Chondrocyte (in vitro differentiated cells): ENCODE data around the gene TP53I11. TPM values are rescaled to one million over a fixed set of nuclear protein-coding genes. Genes with fewer than 3 reads are reported as not detected.

Experiments
- DNase-seq: peaks from one replicate; pipeline ENCODE4 v3.0.0; 2021; ENCODE audit warnings: mixed read lengths, low spot score
- H3K27ac Mint-ChIP-seq: one replicate; pipeline ENCODE4 v1.8.0; 2021; ENCODE audit warnings: mild to moderate bottlenecking, moderate library complexity, mixed read lengths; ENCODE audit not compliant: unreplicated experiment
- H3K27me3 Mint-ChIP-seq: 2 replicates; pipeline ENCODE4 v1.8.0; 2021; ENCODE audit warnings: low read depth, mixed read lengths
- H3K36me3 Mint-ChIP-seq: 2 replicates; pipeline ENCODE4 v1.8.0; 2021; ENCODE audit warnings: low read depth, mixed read lengths
- H3K4me1 Mint-ChIP-seq: 2 replicates; pipeline ENCODE4 v1.8.0; 2021; ENCODE audit warnings: low read depth, mild to moderate bottlenecking, mixed read lengths
- H3K4me3 Mint-ChIP-seq: one replicate; pipeline ENCODE4 v1.8.0; 2021; ENCODE audit warnings: mild to moderate bottlenecking, moderate library complexity, mixed read lengths; ENCODE audit not compliant: unreplicated experiment
- H3K9me3 Mint-ChIP-seq: 2 replicates; pipeline ENCODE4 v1.8.0; 2021; ENCODE audit warnings: low read depth, mixed read lengths
- total RNA-seq: library from RNA; stranded (reverse); gene quantifications from 3 replicates; pipeline ENCODE4 v1.2.1, GENCODE V29; 2021
- TF ChIP-seq, protein P1 (sequence below): fragments of 200-600 bp; sonication (generic); IDR thresholded peaks from 2 replicates; pipeline ENCODE4 v1.5.0; 2021; ENCODE audit warnings: antibody characterized with exemption, mild to moderate bottlenecking, moderate library complexity

Gene TP53I11
- total RNA-seq, 1 donor from 2014 or later, result 97.5 TPM

DNA sequence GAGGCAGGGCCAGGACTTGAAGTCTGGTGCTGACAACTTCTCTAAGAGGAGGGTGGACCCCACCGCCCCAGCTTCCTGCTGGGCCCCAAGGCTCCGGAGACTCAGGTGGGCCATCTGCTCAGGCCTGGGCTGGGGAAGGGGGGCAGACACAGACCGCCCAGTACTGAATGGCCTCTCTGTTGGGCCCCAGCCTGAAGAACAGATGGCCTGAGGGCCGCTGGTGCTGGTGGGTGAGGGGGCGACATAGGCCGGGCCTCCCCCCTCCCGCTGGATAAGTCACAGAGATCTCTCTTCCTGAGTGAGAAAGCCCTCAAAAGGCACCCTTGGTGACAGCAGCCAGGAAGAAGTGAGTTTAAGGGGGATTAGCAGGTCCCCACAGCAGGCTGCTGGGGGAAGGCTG is 12.5 kb upstream of the TP53I11 start:
- no peak for DNase-seq
- Mint-ChIP-seq H3K4me1 (no peaks in the 10 kb centered on the region), H3K4me3 (no peak overlapping the region), H3K9me3 (no peaks in the 10 kb centered on the region), H3K27me3 (no peaks in the 10 kb centered on the region), H3K36me3 (no peaks in the 10 kb centered on the region), H3K27ac (no peak overlapping the region)
- TF ChIP-seq, protein P1, sequence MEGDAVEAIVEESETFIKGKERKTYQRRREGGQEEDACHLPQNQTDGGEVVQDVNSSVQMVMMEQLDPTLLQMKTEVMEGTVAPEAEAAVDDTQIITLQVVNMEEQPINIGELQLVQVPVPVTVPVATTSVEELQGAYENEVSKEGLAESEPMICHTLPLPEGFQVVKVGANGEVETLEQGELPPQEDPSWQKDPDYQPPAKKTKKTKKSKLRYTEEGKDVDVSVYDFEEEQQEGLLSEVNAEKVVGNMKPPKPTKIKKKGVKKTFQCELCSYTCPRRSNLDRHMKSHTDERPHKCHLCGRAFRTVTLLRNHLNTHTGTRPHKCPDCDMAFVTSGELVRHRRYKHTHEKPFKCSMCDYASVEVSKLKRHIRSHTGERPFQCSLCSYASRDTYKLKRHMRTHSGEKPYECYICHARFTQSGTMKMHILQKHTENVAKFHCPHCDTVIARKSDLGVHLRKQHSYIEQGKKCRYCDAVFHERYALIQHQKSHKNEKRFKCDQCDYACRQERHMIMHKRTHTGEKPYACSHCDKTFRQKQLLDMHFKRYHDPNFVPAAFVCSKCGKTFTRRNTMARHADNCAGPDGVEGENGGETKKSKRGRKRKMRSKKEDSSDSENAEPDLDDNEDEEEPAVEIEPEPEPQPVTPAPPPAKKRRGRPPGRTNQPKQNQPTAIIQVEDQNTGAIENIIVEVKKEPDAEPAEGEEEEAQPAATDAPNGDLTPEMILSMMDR, result no peak

DNA sequence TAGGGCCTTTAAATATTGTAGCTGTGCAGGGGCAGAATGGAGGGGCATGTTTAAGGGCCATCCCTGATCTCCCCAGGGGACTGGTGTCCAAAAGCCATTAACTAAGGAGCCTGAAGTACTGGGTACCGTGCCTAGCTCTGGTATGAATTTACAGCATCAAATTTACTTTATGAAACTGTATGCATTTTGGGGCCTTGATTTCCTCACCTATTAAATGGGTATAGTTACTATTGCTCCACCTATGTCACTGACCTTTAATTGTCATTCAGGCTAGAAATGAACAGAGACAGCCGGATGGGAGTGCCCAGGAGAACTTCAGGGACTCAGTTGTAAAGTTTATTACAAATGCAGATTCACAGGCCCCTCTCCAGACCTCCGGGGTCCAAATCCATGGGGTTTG is 11.8 kb upstream of the TP53I11 start:
- no peaks in the 10 kb centered on the region for H3K36me3 Mint-ChIP-seq
- no peak overlapping the region for H3K4me3 Mint-ChIP-seq
- TF ChIP-seq, protein P1, result no peak
- no peaks in the 10 kb centered on the region for H3K9me3 Mint-ChIP-seq
- no peak for DNase-seq
- H3K27ac Mint-ChIP-seq, result no peak overlapping the region
- no peaks in the 10 kb centered on the region for H3K27me3 Mint-ChIP-seq
- no peaks in the 10 kb centered on the region for H3K4me1 Mint-ChIP-seq

GRCh38 chr11:44960200-44960845 is 9.6 kb upstream of the TP53I11 start:
- no peaks in the 10 kb centered on the region for H3K36me3 Mint-ChIP-seq
- peaks cover 4% of the 10 kb centered on the region for H3K27me3 Mint-ChIP-seq
- TF ChIP-seq, protein P1, result no peak
- no peak overlapping the region for H3K27ac Mint-ChIP-seq
- H3K9me3 Mint-ChIP-seq, result no peaks in the 10 kb centered on the region
- no peak overlapping the region for H3K4me3 Mint-ChIP-seq
- no peak for DNase-seq
- peaks cover 3% of the 10 kb centered on the region for H3K4me1 Mint-ChIP-seq

- Mint-ChIP-seq H3K36me3 (no peaks in the 10 kb centered on the region), H3K4me3 (no peak overlapping the region), H3K4me1 (peaks cover 16% of the 10 kb centered on the region), H3K9me3 (no peaks in the 10 kb centered on the region), H3K27me3 (peaks cover 4% of the 10 kb centered on the region), H3K27ac (no peak overlapping the region)
- no peak for DNase-seq
- TF ChIP-seq, protein P1, result no peak
These were observed 8.4 kb upstream of the TP53I11 start for GRCh38 chr11:44959064-44959463.

- no peaks in the 10 kb centered on the region for H3K36me3 Mint-ChIP-seq
- H3K4me3 Mint-ChIP-seq, result no peak overlapping the region
- TF ChIP-seq, protein P1, result no peak
- H3K27me3 Mint-ChIP-seq, result peaks cover 4% of the 10 kb centered on the region
- peaks cover 16% of the 10 kb centered on the region for H3K4me1 Mint-ChIP-seq
- no peak for DNase-seq
- H3K9me3 Mint-ChIP-seq, result no peaks in the 10 kb centered on the region
- H3K27ac Mint-ChIP-seq, result no peak overlapping the region
These were observed 7.3 kb upstream of the TP53I11 start for GRCh38 chr11:44957776-44958564.
